GM21423 (cell line): ENCODE measurements around the gene CAV1.
A peak's percentile ranks its signal among the peaks of the same experiment; 100 is the strongest.

Experiments used
- ATAC-seq: cut with Tn5 transposase; IDR thresholded peaks from one replicate; pipeline ENCODE4 v1.9.1; 2021; ENCODE audit warnings: mild to moderate bottlenecking, moderate library complexity; ENCODE audit not compliant: unreplicated experiment

CAV1 gene

GRCh38 chr7:116528008-116528789 is 3.4 kb downstream of the CAV1 start:
- ATAC-seq: no peak

- no peak for ATAC-seq
Observed at GRCh38 chr7:116529250-116529649, 4.4 kb downstream of the CAV1 start.

GRCh38 chr7:116530107-116530820 is 5.4 kb downstream of the CAV1 start:
- no peak for ATAC-seq

GRCh38 chr7:116532102-116532688 is 7.4 kb downstream of the CAV1 start:
- ATAC-seq: no peak

- no peak for ATAC-seq
Observed at GRCh38 chr7:116534790-116535189, 10.0 kb downstream of the CAV1 start.

GRCh38 chr7:116535416-116535815 is 10.6 kb downstream of the CAV1 start:
- no peak for ATAC-seq

- ATAC-seq: no peak
Observed at GRCh38 chr7:116538138-116538537, 13.3 kb downstream of the CAV1 start.

- ATAC-seq: no peak
Observed at GRCh38 chr7:116539879-116540278, 15.0 kb downstream of the CAV1 start.

- ATAC-seq: no peak
Observed at GRCh38 chr7:116540743-116541142, 15.9 kb downstream of the CAV1 start.

- no peak for ATAC-seq
Observed at GRCh38 chr7:116541951-116542350, 17.1 kb downstream of the CAV1 start.

GRCh38 chr7:116542618-116543017 is 17.8 kb downstream of the CAV1 start:
- ATAC-seq: no peak

- ATAC-seq: no peak
Observed at GRCh38 chr7:116543664-116544063, 18.8 kb downstream of the CAV1 start.

GRCh38 chr7:116544487-116544886 is 19.7 kb downstream of the CAV1 start:
- ATAC-seq: no peak

GRCh38 chr7:116545411-116545993 is 20.7 kb downstream of the CAV1 start:
- no peak for ATAC-seq

- no peak for ATAC-seq
Observed at GRCh38 chr7:116546054-116546453, 21.2 kb downstream of the CAV1 start.

GRCh38 chr7:116546916-116547315 is 22.1 kb downstream of the CAV1 start:
- ATAC-seq: no peak

- no peak for ATAC-seq
Observed at GRCh38 chr7:116547347-116547746, 22.5 kb downstream of the CAV1 start.

GRCh38 chr7:116548506-116548905 is 23.7 kb downstream of the CAV1 start:
- ATAC-seq: peak; percentile 92

GRCh38 chr7:116549370-116549769 is 24.5 kb downstream of the CAV1 start:
- no peak for ATAC-seq

- no peak for ATAC-seq
Observed at GRCh38 chr7:116551692-116552091, 26.9 kb downstream of the CAV1 start.

GRCh38 chr7:116552602-116553001 is 27.8 kb downstream of the CAV1 start:
- ATAC-seq: no peak
